A673 (cell line): ENCODE data around the gene HMCN1. TPM values are rescaled to one million over a fixed set of nuclear protein-coding genes. Genes with fewer than 3 reads are reported as not detected.

Experiments
- BruUV-seq: library from RNA; stranded (reverse); fragments of 400-500 nt; replicated peaks from 2 replicates; lab custom pipeline; 2021; lab: Mats Ljungman, UMichigan
- CTCF ChIA-PET: fragments of 300-600 bp; sonication (Branson Sonifier 250); formaldehyde crosslinking; loops from one replicate; lab custom pipeline; 2022; ENCODE audit warnings: antibody characterized with exemption; lab: Charles Lee
- POLR2A ChIA-PET: fragments of 300-600 bp; sonication (Branson Sonifier 250); formaldehyde crosslinking; loops from one replicate; lab custom pipeline; 2022; ENCODE audit warnings: antibody characterized with exemption; ENCODE audit not compliant: low non-redundant PET; lab: Charles Lee
- DNase-seq: peaks from one replicate; pipeline ENCODE4 v3.0.0-alpha.2; 2015; ENCODE audit warnings: low spot score
- H3K27ac ChIP-seq: fragments of 200-600 bp; sonication (generic); 2 replicates; pipeline ENCODE4 v1.5.1; 2016; ENCODE audit warnings: mixed run types, low read depth, mild to moderate bottlenecking, mixed read lengths, antibody characterized with exemption, low read length; ENCODE audit not compliant: poor library complexity, severe bottlenecking
- H3K27me3 ChIP-seq: fragments of 200-600 bp; sonication (generic); replicated peaks from 2 replicates; pipeline ENCODE4 v1.6.1; 2017; ENCODE audit warnings: mixed run types, low read depth, mild to moderate bottlenecking, mixed read lengths, antibody characterized with exemption, low read length; ENCODE audit not compliant: insufficient read depth, poor library complexity
- H3K36me3 ChIP-seq: fragments of 200-600 bp; sonication (generic); 2 replicates; pipeline ENCODE4 v1.6.1; 2016; ENCODE audit warnings: mixed run types, mild to moderate bottlenecking, mixed read lengths, antibody characterized with exemption, low read length; ENCODE audit not compliant: insufficient read depth, poor library complexity, severe bottlenecking
- H3K4me1 ChIP-seq: fragments of 200-600 bp; sonication (generic); 2 replicates; pipeline ENCODE4 v1.6.1; 2017; ENCODE audit warnings: mixed run types, mild to moderate bottlenecking, mixed read lengths, antibody characterized with exemption, low read length; ENCODE audit not compliant: insufficient read depth, poor library complexity, severe bottlenecking
- H3K4me3 ChIP-seq: fragments of 200-600 bp; sonication (generic); 2 replicates; pipeline ENCODE4 v1.5.1; 2016; ENCODE audit warnings: low read depth, mixed run types, mild to moderate bottlenecking, mixed read lengths, low read length; ENCODE audit not compliant: poor library complexity, severe bottlenecking
- H3K9me3 ChIP-seq: fragments of 200-600 bp; sonication (generic); 2 replicates; pipeline ENCODE4 v1.6.1; 2016; ENCODE audit warnings: mixed run types, low read depth, mild to moderate bottlenecking, mixed read lengths, antibody characterized with exemption, low read length; ENCODE audit not compliant: poor library complexity, severe bottlenecking
- EZH2 ChIP-seq: fragments of 200-600 bp; sonication (generic); IDR thresholded peaks from 2 replicates; pipeline ENCODE4 v1.6.1; 2017; ENCODE audit warnings: borderline replicate concordance, low read depth, mild to moderate bottlenecking, mixed read lengths, antibody characterized with exemption, low read length; ENCODE audit not compliant: poor library complexity, severe bottlenecking
- intact Hi-C: fragments of 100-400 bp; cut with micrococcal nuclease; formaldehyde crosslinking; loops from one replicate; pipeline ENCODE4 v1.10.0; 2022; ENCODE audit not compliant: unreplicated experiment
- total RNA-seq: library from RNA; stranded (reverse); gene quantifications from 2 replicates; pipeline ENCODE4 v1.2.3, GENCODE V29; 2021
- TF ChIP-seq, protein P1 (sequence below): fragments of 300-800, 200-600 bp; sonication (generic); conservative IDR thresholded peaks from 2 replicates; pipeline ENCODE4 v1.5.1; 2017; ENCODE audit warnings: low read depth, mild to moderate bottlenecking, antibody characterized with exemption, low read length, moderate library complexity, mixed read lengths

HMCN1 gene
- total RNA-seq, 1 experiment from 2014 or later = 134 TPM

DNA sequence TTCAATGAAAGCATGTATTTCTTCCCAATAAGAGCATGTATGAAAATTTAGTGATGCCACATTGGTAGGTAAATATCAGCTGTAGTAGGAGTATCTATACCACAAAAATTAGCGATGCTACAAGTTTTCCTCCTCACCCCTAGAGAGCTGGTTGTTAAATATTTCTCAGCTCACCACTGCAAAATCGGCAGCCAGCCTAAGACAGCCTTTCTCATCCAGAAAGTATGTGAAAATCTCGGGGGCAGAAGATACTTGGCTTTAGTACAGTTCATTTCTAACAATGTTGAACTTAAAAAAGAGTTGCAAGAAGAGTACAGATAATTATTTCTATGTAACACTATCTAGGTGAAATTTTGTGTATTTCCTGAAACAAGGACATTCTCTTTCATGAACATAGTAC, 405.5 kb downstream of the HMCN1 start:
- Histone ChIP-seq H3K4me3 (no peak overlapping the region), H3K27me3 (no peaks in the 10 kb centered on the region), H3K27ac (no peak overlapping the region), H3K9me3 (no peaks in the 10 kb centered on the region), H3K4me1 (no peaks in the 10 kb centered on the region), H3K36me3 (peaks cover 96% of the 10 kb centered on the region)
- no TSS peak for BruUV-seq
- CTCF ChIA-PET = interaction anchor here (0.8 kb wide), 1 partner anchor 16 kb away, joined by 3 read pairs; no protein-coding TSS in a partner anchor
- POLR2A ChIA-PET = no interaction called here
- DNase-seq = no peak
- intact Hi-C loops = no loop called here
- TF ChIP-seq EZH2 = no peak
- TF ChIP-seq, protein P1, sequence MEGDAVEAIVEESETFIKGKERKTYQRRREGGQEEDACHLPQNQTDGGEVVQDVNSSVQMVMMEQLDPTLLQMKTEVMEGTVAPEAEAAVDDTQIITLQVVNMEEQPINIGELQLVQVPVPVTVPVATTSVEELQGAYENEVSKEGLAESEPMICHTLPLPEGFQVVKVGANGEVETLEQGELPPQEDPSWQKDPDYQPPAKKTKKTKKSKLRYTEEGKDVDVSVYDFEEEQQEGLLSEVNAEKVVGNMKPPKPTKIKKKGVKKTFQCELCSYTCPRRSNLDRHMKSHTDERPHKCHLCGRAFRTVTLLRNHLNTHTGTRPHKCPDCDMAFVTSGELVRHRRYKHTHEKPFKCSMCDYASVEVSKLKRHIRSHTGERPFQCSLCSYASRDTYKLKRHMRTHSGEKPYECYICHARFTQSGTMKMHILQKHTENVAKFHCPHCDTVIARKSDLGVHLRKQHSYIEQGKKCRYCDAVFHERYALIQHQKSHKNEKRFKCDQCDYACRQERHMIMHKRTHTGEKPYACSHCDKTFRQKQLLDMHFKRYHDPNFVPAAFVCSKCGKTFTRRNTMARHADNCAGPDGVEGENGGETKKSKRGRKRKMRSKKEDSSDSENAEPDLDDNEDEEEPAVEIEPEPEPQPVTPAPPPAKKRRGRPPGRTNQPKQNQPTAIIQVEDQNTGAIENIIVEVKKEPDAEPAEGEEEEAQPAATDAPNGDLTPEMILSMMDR = no peak

DNA sequence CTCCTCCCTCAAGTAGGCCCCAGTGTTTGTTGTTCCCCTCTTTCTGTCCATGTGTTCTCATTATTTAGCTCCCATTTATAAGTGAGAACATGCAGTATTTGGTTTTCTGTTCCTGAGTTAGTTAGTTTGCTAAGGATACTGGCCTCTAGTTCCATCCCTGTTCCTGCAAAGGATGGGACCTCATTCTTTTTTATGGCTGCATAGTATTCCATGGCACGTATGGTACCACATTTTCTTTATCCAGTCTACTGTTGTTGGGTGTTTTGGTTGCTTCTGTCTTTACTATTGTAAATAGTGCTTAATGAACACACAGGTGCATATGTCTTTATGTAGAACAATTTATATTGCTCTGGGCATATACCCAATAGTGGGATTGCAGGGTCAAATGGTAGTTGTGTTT, 408.0 kb downstream of the HMCN1 start:
- no peaks in the 10 kb centered on the region for H3K9me3 ChIP-seq
- no peak overlapping the region for H3K4me3 ChIP-seq
- H3K27ac ChIP-seq = no peak overlapping the region
- ChIA-PET CTCF (no interaction called here), POLR2A (no interaction called here)
- H3K4me1 ChIP-seq = no peaks in the 10 kb centered on the region
- H3K36me3 ChIP-seq = peaks cover 97% of the 10 kb centered on the region
- no TSS peak for BruUV-seq
- DNase-seq = no peak
- TF ChIP-seq EZH2 = no peak
- TF ChIP-seq, protein P1 = no peak
- intact Hi-C loops = no loop called here
- no peaks in the 10 kb centered on the region for H3K27me3 ChIP-seq

- Histone ChIP-seq H3K36me3 (peaks cover 97% of the 10 kb centered on the region), H3K4me3 (no peak overlapping the region), H3K4me1 (no peaks in the 10 kb centered on the region), H3K27me3 (no peaks in the 10 kb centered on the region), H3K9me3 (no peaks in the 10 kb centered on the region), H3K27ac (no peak overlapping the region)
- ChIA-PET CTCF (no interaction called here), POLR2A (no interaction called here)
- no peak for DNase-seq
- no TSS peak for BruUV-seq
- intact Hi-C loops = no loop called here
- TF ChIP-seq EZH2 = no peak
- TF ChIP-seq, protein P1 = no peak
Observed at GRCh38 chr1:186142916-186143315, 408.7 kb downstream of the HMCN1 start.
